ENCODE results near the gene ZXDC.

Gene ZXDC, protein sequence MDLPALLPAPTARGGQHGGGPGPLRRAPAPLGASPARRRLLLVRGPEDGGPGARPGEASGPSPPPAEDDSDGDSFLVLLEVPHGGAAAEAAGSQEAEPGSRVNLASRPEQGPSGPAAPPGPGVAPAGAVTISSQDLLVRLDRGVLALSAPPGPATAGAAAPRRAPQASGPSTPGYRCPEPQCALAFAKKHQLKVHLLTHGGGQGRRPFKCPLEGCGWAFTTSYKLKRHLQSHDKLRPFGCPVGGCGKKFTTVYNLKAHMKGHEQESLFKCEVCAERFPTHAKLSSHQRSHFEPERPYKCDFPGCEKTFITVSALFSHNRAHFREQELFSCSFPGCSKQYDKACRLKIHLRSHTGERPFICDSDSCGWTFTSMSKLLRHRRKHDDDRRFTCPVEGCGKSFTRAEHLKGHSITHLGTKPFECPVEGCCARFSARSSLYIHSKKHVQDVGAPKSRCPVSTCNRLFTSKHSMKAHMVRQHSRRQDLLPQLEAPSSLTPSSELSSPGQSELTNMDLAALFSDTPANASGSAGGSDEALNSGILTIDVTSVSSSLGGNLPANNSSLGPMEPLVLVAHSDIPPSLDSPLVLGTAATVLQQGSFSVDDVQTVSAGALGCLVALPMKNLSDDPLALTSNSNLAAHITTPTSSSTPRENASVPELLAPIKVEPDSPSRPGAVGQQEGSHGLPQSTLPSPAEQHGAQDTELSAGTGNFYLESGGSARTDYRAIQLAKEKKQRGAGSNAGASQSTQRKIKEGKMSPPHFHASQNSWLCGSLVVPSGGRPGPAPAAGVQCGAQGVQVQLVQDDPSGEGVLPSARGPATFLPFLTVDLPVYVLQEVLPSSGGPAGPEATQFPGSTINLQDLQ

DNA sequence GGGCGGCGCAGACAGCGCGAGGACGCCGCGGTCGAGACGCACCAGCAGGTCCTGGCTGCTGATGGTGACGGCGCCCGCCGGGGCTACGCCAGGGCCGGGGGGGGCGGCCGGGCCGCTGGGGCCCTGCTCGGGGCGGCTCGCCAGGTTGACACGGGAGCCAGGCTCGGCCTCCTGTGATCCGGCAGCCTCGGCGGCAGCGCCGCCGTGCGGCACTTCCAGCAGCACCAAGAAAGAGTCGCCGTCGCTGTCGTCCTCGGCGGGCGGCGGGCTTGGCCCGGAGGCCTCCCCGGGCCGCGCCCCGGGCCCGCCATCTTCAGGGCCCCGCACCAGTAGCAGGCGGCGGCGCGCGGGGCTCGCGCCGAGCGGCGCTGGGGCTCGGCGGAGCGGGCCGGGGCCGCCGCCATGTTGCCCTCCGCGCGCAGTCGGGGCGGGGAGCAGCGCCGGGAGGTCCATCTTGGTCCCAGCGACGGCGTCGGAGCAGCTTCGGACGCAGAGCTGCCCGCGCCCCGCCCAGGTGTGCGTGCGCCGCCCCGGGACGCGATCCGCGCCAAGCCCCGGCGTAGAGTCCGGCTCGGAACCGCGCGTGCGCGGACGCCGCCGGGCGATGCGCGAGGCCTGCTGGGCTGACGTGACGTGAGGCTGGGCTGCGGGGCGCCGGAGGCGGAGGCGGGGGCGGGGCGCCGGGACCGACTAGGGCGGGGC is at the start of gene ZXDC:
TSS of gene ZXDC (minus strand) at position 479 of the 702 bp plus-strand sequence. CDS start at position 453, 26 bp downstream.
- peak; percentile 88 for DNase-seq (ENCODE audit: low read depth)

DNA sequence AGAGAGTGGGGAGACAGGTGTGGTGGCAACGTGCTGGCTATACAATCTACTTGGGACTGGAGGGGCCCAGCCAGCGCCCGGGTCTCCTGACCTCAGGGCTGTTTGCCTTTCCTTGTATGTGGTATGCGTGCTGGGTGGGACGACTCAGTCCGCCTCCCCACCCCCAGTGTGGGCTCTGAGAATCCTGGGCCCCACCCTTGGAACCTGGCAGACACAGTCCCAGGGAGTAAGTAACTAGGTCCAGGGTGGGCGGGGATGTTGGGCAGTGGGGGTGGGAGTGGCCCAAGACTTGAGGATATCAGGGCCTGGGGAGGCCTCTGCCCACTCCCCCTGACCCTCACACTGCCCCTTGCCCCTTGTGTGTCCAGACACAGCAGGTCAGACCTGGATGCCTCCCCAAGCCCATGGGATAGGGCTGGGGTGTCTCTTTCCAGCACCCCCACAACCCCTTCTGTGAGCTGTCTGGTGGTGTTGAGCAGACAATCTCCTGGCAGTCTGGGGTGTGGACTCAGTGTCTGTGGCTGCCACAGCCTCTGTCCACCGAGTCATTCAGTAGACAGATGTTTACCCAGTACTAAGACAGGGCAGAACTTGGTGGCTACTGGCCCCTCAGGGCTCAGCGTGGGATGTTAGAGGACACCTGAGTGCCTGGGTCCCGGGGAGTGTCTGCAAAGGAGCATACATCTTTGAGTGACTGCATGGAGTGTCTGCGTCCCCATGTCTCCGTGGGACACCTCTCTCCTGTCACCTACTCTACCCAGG is 49.6 kb upstream of the ZXDC start:
- DNase-seq (ENCODE audit: low read depth), result no peak

DNA sequence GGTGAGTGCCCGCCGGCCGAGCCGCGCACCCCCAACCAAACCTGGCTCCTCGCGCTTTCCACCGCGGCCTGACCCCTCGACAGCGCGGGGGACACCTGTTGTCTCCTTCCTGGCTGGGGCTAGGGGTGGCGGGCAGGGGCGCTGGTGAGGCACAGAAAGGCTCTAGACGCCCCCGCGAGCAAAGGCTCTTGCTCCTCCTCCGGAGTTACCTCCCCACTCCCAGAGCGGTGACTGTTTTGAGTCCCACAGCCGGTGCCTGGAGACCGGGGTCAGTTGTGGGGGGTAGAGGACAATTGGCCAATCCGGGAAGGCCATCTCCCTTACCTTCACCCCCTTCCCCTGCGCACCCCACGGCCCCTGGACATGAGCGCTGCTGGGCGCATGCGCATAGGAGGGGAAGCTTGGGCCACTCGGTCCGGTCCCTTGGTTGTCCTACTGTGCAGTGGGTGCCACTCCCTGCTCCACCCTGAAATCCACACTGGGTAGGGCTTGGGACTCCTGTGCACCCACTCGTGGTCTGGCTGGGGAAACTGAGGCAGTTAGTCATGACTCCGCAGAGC is 48.8 kb upstream of the ZXDC start:
- DNase-seq (ENCODE audit: low read depth), result no peak

DNA sequence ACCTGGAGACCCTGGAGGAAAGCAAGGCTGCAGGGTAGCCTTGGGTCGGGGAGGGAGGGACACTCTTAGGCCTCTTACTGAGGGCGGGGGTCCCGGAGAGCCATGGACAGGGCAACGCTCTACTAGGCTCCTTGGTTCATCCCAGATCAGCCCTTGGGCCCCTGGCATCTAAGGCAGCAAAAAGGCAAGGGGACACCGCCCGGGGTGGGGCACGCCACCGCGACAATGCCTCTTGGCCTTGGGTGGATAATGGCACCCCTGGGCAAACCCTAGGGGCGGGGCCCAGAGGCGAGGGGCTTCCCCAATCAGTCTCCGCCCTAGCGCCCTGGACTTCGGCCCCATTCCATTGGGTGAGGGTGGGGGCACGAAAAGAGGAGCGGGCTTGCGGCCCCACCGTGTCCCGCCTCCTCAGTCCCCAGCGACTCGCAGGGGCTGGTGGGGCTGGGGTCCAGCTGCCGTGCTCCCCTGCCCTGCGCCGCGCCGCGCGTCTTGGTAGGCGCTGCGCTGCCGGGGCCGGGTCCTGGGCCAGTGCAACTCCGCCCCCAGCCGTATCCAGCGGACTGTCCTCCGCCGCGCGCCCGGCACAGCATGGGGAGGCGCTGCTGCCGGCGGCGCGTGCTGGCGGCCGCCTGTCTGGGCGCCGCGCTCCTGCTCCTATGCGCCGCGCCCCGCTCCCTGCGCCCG is 48.2 kb upstream of the ZXDC start, which contains the start of gene CHST13:
TSS of gene CHST13 (plus strand) at position 411 of the 684 bp plus-strand sequence. CDS start at position 589, 178 bp downstream.
- no peak for DNase-seq (ENCODE audit: low read depth)

- peak; percentile 27 for DNase-seq (ENCODE audit: low read depth)
Observed at GRCh38 chr3:126522363-126522788, 46.7 kb upstream of the ZXDC start.

DNA sequence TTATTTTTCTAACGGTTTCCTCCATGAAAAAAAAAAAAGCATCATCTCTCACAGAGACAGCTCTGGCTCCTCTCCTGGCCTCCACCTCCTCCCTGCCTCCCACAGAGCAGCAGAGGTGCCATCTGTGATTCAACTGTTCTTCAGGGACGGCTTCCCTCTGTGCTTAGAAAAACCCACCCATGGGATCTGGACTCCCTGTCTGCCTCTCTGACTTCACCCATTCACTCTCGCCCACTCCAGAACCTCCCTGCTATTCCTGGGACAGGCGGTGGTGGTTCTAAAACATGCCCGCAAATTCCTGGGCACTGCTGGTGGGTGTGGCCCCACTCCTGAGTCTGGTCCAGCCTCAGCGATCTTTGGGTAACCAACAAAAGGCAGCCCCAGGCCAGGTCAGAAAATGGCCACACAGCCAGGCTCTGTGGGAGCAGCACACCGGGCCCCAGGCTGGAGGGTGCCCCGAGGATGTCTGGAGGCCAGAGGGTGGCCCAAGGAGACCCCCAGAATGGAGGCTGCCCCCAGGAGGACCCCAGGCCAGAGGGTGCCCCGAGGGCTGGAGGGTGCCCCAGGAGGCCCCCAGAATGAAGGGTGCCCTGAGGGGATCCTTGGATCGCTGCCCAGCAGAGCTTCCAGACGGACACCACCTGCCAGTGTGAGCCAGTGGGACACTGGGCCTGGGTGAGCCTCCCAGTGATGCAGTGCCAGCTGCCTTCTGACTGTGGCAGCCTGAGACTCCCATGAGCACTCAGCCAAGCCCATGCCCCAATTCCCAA is 45.6 kb upstream of the ZXDC start:
- no peak for DNase-seq (ENCODE audit: low read depth)

DNA sequence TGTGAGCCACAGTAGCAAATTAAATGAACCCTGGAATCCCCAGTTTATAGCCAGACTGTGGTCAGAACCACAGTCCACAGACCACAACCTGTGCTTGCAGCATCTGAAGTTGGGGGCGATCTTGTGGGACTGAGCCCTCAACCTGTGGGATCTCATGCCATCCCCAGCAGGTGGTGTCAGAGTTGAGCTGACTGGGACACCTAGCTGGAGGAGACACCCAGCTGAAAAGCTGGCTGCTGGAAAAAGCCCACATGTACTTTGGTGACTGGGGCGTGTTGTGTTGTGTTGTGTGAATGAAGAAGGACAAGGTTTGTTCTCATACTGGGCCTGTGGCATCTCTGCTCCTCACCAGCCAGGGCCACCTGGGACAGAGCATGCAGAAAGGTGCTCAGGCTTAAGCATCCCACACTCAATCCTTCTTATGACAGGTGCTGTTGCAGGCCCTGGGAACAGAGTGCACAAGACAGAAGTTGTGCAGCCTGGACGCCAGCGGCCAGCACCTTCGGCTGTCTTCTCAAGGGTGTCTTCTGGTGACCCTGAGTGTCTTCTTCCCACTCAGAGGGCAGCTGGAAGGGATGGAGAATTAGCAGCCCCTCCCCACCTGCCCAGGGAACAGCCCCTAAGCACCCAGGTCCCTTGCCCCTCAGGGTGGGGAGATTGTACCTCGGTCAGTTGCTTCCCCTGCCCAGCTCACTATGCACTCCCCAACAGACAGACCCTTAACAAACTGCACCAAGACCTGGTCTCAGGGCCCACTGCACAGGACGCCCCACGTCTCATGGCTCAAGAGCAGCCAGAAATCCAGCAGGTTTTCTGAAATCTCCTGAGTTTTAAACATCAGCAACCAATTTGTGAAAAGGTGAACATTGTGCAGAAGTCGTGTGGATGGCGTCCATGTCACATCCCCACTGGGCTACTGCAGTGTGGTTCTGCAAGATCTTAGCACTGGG is 44.1 kb upstream of the ZXDC start:
- no peak for DNase-seq (ENCODE audit: low read depth)

GRCh38 chr3:126518779-126519177 is 43.1 kb upstream of the ZXDC start:
- DNase-seq (ENCODE audit: low read depth), result no peak

- no peak for DNase-seq (ENCODE audit: low read depth)
Observed at GRCh38 chr3:126517986-126518778, 42.5 kb upstream of the ZXDC start.

GRCh38 chr3:126517291-126517951 is 41.7 kb upstream of the ZXDC start, which contains the start of gene UROC1:
Gene UROC1, minus strand, starts transcription at chr3:126517773. Its CDS starts 54 bp downstream, at chr3:126517719.
- DNase-seq (ENCODE audit: low read depth), result no peak

DNA sequence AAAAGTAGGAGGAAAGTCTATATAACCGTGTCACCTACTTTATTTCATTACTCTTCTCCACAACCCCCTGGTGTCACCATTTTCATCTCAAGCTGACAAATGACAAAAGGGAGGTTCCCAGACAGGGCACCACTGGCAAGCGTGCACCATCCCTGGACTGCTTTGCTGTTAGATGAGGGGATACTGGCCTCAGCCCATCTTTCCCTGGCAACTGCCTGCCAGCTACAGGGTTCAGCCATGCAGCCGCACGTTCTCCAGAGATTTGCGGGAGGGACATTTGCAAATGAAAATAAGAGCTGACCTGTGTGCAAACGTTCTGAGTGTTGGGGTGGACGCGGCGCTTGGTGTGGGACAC is 41.2 kb upstream of the ZXDC start:
- DNase-seq (ENCODE audit: low read depth), result no peak

- no peak for DNase-seq (ENCODE audit: low read depth)
Observed at GRCh38 chr3:126516152-126516935, 40.7 kb upstream of the ZXDC start.

DNA sequence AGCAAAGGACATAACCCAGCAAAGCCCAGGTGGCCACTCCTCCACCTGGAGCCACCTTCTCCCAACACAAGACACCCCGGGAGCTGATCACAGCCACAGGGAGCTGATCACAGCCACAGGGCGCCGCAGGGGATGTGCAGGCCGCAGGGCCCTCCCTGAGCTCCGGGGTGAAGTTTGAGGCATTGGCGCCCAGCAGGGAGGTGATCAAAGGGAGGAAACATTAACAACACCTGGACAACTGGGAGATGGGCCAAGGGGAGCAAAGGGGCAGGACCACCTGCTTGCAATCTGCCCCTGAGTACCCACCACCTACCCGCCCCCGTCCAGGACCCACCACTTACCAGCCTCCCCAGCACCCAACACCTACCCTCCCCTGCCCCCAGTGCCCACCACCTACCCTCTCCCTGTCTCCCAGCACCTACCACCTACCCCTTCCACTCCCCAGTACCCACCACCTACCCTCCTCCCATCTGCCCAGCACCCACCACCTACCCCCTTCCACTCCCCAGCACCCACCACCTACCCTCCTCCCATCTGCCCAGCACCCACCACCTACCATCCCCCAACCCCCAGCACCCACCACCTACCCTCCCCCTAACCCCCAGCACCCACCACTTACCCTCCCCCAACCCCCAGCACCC is 39.5 kb upstream of the ZXDC start:
- no peak for DNase-seq (ENCODE audit: low read depth)

DNA sequence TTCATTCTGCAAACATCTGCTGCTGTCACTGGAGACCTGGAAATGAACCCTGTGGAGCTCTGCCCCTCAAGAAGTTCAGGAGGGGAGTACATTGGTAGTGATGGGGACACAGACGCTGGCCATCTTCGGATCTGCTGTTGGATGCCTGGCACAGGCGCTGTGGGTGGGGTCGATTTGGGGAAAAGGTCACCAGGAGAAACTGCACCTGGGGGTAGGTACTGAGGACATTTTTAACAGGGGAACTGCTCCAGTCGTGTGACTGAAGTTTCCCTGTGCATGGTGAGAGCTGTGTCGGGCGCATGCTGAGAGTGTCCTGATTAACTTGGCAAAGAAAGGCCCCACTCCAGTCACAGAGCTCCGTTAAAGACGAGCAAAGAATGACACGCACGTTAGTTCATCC is 38.5 kb upstream of the ZXDC start:
- no peak for DNase-seq (ENCODE audit: low read depth)

GRCh38 chr3:126512916-126513650 is 37.4 kb upstream of the ZXDC start:
- no peak for DNase-seq (ENCODE audit: low read depth)

All from activated T-cell treated with anti-CD3 and anti-CD28 coated beads for 1 hour (primary cell).